ENCODE measurements around the gene OR51E1.
A peak's percentile ranks its signal among the peaks of the same experiment; 100 is the strongest.

OR51E1 gene

GRCh38 chr11:4611986-4612385 is 31.8 kb upstream of the OR51E1 start:
- no peak overlapping the region for H3K4me3 ChIP-seq (replicated peaks in 1 of 2; ENCODE audit: low read depth in 2 of 2, low read length in 2 of 2)
- no peak for DNase-seq (ENCODE audit: low read depth in 2 of 2)
- no peak for TF ChIP-seq CTCF (IDR thresholded peaks at IDR 0.05; ENCODE audit: low read depth, low read length)

- H3K4me3 ChIP-seq (replicated peaks in 1 of 2; ENCODE audit: low read depth in 2 of 2, low read length in 2 of 2) = no peak overlapping the region
- TF ChIP-seq CTCF (IDR thresholded peaks at IDR 0.05; ENCODE audit: low read depth, low read length) = no peak
These were observed 27.8 kb upstream of the OR51E1 start for GRCh38 chr11:4615856-4616444.

GRCh38 chr11:4619514-4619913 is 24.3 kb upstream of the OR51E1 start:
- DNase-seq (ENCODE audit: low read depth in 2 of 2) = no peak
- no peak for TF ChIP-seq CTCF (IDR thresholded peaks at IDR 0.05; ENCODE audit: low read depth, low read length)

More at GRCh38 chr11:4615856-4616444, 27.8 kb upstream of the OR51E1 start:
- DNase-seq (ENCODE audit: low read depth in 2 of 2) = no peak

GRCh38 chr11:4626207-4627099 is 17.3 kb upstream of the OR51E1 start:
- DNase-seq (ENCODE audit: low read depth in 2 of 2) = peak; percentile 82 to 89
- no peak overlapping the region for H3K4me3 ChIP-seq (replicated peaks in 1 of 2; ENCODE audit: low read depth in 2 of 2, low read length in 2 of 2)
- peak; percentile 63 for TF ChIP-seq CTCF (IDR thresholded peaks at IDR 0.05; ENCODE audit: low read depth, low read length)

More at GRCh38 chr11:4619514-4619913, 24.3 kb upstream of the OR51E1 start:
- no peak overlapping the region for H3K4me3 ChIP-seq (replicated peaks in 1 of 2; ENCODE audit: low read depth in 2 of 2, low read length in 2 of 2)

- TF ChIP-seq CTCF (IDR thresholded peaks at IDR 0.05; ENCODE audit: low read depth, low read length) = no peak
- no peak overlapping the region for H3K4me3 ChIP-seq (replicated peaks in 1 of 2; ENCODE audit: low read depth in 2 of 2, low read length in 2 of 2)
- no peak for DNase-seq (ENCODE audit: low read depth in 2 of 2)
These were observed 7.6 kb upstream of the OR51E1 start for GRCh38 chr11:4636136-4636535.

- peak; percentile 90 for TF ChIP-seq CTCF (IDR thresholded peaks at IDR 0.05; ENCODE audit: low read depth, low read length)
- DNase-seq (ENCODE audit: low read depth in 2 of 2) = peak; percentile 75 to 77
- no peak within 1 kb of the TSS for H3K4me3 ChIP-seq (replicated peaks in 1 of 2; ENCODE audit: low read depth in 2 of 2, low read length in 2 of 2)
These were observed 6.7 kb upstream of the OR51E1 start, which contains the start of gene OR51D1 for GRCh38 chr11:4636962-4637661. OR51D1 (plus strand) TSS chr11:4637477; CDS start chr11:4639791, 2,314 bp downstream.
